Tongue (tissue), 2 donors: ENCODE data around the gene SNX2. TPM values are rescaled to one million over a fixed set of nuclear protein-coding genes. Genes with fewer than 3 reads are reported as not detected.

Experiments used
- DNase-seq: peaks from one replicate; pipeline ENCODE4 v3.0.0-alpha.2; 2015
- total RNA-seq: library from RNA; depleted of rRNA; stranded (reverse); fragments of >200 nt; gene quantifications from one replicate; pipeline ENCODE4 v1.2.3, GENCODE V29; 2014

The SNX2 gene
- total RNA-seq, 1 donor from 2014 or later = 68.5 TPM

GRCh38 chr5:122773619-122774018, 1.3 kb upstream of the SNX2 start:
- DNase-seq = no peak

DNA sequence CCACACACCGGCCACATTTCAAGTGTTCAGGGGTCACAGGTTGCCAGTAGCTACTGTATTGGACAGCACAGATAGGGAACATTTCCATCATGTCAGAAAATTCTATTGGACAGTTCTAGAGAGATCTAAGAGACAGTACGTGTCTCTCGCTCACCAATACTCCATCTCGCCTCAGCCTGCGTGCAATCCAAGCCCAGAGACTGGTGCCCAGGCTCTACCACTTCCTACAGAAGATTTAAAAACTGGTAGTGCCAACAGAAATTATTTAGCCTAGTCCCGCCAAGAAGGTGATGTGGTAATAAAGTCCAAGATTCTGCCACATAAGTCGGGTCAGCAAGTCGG, 390 bp upstream of the SNX2 start:
- DNase-seq = no peak

DNA sequence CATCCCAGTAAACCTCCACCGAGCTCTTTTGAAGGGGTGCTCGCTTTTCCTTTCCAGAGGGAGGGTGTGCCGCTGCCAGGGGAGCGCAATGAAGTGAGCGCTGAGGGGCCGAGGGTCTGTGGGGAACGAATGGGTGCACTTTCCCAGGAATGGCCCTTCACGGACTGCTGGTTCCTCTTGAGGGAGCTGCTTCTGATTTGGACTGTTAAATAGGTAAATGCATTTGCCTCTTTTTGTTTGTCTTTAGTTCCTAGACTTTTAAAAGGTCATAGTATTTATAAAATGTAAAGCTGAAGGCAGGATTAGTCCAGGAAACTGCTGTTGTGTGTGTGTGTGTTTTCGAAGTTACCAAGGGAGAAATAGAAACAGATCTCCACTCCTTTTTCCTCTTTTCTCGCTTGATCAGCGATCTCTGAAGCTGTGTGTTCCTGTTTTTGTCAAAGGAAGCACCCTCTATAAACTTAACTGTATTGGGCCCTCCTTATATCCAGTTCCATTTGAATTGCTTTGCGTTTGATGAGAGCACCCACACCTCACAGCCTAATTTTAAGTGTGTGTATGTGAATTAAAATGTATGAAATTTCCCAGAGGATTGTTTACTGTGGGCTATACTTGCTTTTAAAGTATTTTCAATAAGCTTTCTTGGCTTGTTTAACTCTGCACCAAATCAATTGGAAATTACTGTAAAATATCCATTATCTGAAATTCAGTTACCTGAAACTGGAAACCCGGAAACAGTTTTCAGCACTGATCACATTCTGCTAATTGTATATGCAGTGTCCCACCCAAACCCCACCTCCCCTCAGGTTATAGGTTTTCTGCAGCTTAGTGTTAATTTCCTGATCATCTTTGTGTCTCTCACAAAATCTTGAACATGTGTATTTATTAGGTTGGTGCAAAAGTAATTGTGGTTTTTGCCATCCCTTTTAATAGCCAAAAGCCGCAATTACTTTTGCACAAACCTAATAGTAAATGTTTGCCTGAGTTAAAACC, 966 bp downstream of the SNX2 start:
- DNase-seq = peak; percentile 57

GRCh38 chr5:122778157-122778556, 3.3 kb downstream of the SNX2 start:
- no peak for DNase-seq

- no peak for DNase-seq
Measured at GRCh38 chr5:122779451-122779850, 4.6 kb downstream of the SNX2 start.

DNA sequence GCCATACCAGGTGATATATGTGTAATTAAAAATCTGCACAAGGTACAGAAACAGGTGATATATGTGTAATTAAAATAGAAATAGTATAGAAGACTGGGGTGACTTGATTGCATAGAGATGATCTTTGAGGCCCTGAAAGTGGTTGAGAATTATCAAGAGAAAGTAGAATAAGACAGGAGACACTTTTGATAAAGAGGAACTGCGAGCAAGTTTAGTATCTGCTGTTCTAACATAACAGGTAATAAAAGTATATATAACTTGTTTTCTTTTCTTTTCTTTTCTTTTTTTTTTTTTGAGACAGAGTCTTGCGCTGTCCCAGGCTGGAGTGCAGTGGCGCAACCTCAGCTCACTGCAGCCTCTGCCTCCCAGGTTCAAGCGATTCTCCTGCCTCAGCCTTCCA, 5.4 kb downstream of the SNX2 start:
- no peak for DNase-seq

- no peak for DNase-seq
Measured at GRCh38 chr5:122781465-122781864, 6.6 kb downstream of the SNX2 start.

DNA sequence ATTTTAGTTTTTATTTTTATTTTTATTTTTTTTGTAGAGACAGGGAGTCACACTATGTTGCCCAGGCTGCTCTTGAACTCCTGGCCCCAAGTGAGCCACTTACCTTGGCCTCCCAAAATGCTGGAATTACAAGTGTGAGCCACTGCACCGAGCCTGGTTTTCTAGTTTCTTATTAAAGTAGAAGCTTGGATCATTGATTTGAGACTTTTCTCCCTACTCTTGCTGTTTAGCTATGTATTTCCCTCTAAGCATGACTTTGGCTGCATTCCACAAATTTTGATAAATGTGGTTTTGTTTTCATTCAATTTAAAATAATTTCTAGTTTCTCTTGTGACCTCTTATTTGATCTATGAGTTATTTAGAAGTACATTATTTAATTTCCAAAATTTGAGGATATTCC, 10.4 kb downstream of the SNX2 start:
- DNase-seq = no peak

GRCh38 chr5:122788371-122788770, 13.5 kb downstream of the SNX2 start:
- no peak for DNase-seq

- DNase-seq = no peak
Measured at GRCh38 chr5:122788996-122789395, 14.1 kb downstream of the SNX2 start.

DNA sequence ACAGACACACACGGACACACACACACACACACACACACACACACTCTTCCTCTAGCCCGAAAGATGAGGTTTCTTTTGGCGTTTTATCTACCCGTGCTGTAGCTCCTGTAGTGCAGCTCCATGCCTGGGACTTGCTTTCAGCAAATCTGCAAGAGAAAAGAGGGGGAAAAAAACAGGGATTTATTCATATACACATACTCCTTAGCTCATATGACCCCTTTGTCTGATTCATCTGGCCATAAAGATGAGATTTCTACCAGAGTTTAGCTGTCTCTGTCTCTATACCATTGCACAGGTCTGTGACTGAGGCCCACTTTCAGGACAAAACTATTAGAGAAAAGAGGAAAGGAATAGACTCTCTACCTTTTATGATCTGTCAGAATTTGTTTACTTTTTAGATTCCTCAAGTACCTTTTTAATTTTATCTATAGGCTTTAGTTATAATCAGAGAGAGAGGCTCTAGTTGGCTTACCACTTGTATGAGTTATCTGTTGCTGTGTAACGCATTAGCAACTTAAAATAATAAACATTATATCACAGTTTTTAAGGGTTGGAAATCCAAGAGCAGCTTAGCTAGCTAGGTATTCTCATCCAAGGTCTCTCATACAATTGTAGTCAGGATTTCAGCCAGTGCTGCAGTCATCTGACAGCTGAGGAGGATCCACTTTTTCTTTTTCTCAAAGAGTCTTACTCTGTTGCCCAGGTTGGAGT, 14.7 kb downstream of the SNX2 start:
- no peak for DNase-seq

DNA sequence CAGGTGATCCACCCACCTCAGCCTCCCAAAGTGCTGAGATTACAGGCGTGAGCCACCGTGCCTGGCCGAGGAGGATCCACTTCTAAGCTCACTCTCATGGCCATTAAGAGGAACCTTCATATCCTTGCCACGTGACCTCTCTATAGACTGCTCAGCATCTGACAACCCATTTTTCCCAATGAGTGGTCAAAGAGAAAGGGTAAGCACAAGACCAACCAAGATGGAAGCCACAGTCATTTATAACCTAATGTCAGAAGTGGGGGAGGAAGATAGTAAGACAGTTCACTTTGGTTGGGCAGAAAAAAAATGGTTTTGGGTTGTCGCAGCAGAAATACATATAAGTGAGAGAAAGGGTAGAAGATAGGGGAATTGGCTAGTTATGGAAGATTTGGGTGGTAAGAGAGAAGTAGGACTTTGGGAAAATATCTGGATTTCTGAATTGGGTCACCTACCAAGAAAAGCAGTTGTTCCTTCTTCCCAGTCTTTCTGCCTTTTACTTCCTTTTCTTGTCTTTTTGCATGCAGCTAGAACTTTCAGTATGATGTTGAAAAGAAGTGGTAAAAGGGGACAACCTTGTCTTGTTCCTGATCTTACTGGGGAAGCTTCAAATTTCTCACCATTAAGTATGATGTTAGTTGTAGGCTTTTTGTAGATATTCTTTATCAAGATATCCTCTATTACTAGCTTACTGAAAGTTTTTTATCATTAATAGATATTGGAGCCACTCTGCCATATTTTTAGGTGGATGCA, 15.6 kb downstream of the SNX2 start:
- DNase-seq = no peak

DNA sequence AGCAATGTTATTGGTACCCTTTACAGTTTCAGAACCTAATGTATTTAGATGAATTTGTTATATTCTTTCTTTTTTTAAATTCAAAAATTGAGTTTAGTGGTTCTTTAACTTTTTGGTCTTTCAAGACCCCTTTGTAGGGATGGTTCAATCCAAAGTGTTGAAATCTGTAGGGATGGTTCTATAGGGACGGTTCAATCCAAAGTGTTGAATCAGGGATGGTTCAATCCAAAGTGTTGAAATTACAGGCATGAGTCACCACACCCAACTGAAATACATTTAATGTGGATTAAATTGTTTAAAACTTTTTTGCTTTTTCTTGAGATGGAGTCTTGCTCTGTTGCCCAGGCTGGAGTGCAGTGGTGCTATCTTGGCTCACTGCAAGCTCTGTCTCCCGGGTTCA, 30.6 kb downstream of the SNX2 start:
- no peak for DNase-seq

GRCh38 chr5:122810405-122810804, 35.5 kb downstream of the SNX2 start:
- DNase-seq = no peak

DNA sequence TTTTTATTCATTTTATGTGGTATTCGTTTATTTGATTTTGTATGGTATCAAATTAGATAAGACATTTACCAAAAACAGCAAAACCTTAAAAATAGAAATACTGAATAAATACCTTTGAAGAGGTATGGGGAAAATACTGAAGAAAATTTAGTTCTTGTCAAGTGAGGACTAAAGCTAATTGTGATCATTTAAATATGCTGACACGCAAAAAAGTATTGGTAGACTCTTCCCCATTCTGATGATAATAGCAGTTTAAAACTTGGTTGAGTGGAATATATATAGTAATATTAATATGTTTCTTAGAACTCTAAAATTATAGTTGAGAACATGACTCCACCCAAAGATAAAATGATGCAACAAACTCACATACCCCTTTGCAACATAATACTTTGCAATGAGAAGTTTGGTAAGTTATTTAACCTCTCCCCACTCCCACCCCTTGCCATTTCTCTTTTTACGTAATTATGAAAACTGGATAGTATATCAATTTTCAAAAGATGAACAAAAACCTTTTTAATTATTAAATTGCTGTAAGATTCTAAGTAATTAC, 40.4 kb downstream of the SNX2 start:
- DNase-seq = no peak

GRCh38 chr5:122816756-122817155, 41.9 kb downstream of the SNX2 start:
- no peak for DNase-seq

DNA sequence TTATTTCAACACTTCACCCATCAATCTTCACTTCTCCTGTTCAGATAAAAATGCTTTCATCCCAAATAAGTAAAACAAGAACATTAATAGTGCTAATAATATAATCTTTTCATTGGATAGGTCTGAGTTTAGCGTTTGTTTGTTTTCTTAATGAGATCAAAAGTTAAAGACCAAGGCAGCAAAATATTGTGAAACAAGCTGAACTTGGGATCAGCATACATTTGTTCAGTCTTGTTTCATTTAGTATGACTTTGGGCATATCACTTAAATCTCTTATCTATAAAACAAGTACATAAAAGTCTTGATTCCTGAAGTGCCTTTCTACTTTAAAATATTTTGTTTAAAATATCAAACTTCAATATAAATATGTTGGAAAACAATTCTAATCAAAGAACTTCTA, 57.1 kb downstream of the SNX2 start:
- DNase-seq = no peak

GRCh38 chr5:122835681-122836080, 60.8 kb downstream of the SNX2 start:
- DNase-seq = no peak

- no peak for DNase-seq
Measured at GRCh38 chr5:122836947-122837346, 62.1 kb downstream of the SNX2 start.

- no peak for DNase-seq
Measured at GRCh38 chr5:122839731-122840130, 64.9 kb downstream of the SNX2 start.

DNA sequence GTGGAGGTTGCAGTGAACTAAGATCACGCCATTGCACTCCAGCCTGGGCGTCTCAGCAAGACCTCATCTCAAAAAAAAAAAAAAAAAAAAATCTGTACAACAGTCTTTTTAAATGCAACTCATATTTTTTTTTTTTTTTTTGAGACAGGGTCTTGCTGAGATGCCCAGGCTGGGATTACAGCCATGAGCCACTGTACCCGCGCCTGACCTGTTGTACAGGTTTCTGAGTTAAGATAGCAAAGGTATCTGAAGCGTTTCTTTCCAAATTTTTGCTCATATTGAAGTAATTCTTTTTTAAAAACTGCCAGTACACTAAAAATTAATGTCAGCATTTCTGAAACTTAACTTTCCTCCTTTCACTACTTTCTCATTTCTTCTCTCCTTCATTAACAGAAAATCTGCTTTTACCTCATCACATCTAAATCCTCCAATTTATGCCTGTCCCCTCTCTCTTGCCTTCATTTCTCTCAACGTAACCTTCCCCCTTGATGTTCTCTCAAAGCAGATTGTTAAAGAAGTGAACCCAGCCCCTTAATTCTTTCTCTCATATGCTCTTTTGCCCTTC, 67.2 kb downstream of the SNX2 start:
- DNase-seq = no peak
